ENCODE measurements around the gene IKBKE. TPM values are rescaled to one million over a fixed set of nuclear protein-coding genes. Genes with fewer than 3 reads are reported as not detected.

Gene IKBKE
- total and polyA plus RNA-seq, 10 of the 15 experiments (the other 5 are each of a cell fraction or from before 2014, with no cell fraction given), result 12.8 to 35.1 (median 23.1) TPM

DNA sequence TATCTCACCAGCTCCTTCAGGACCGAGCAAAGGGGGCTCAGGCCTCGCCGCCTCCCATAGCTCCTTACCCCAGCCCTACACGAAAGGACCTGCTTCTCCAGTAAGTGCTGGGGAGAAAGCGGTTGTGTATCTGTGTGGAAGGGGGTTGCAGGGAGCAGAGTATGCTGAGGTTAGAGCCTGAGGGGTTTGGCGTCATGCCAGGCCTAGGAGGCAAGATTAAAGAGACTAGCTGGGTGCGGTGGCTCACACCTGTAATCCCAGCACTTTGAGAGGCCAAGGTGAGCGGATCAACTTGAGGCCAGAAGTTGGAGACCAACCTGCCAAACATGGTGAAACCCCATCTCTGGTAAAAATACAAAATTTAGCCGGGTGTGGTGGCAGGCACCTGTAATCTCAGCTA lies 23.0 kb downstream of the IKBKE start:
- ChIA-PET CTCF (interaction anchor here (0.6 to 6.5 kb wide), 10 partner anchors 12 to 171 kb away, joined by 3 to 62 read pairs (median 4); partner anchors contain the start of gene RASSF5), SMC1A (ENCODE audit: uncharacterized antibody, unreplicated experiment) (interaction anchor here (1.0 to 11.5 kb wide), 7 partner anchors 10 to 428 kb away, joined by 3 to 146 read pairs (median 4); partner anchors contain the start of gene FCMR), POLR2A (interaction anchor here (1.7 kb wide), 1 partner anchor 14 kb away, joined by 7 read pairs; the partner anchor contains the start of gene RASSF5), RAD21 (ENCODE audit: unreplicated experiment) (interaction anchor here (0.5 to 1.2 kb wide), 3 partner anchors 19 to 90 kb away, joined by 3 read pairs; no protein-coding TSS in a partner anchor)
- Histone ChIP-seq H3K36me3 (ENCODE audit: control insufficient read depth in 2 of 2, insufficient read depth in 2 of 2, low read length in 1 of 2) (peaks cover 19 to 23% of the 10 kb centered on the region in 2 experiments), H3K4me3 (no peak overlapping the region), H3K27me3 (replicated peaks in 1 of 2; ENCODE audit: control insufficient read depth in 2 of 2, insufficient read depth in 2 of 2, low read length in 1 of 2) (no peaks in the 10 kb centered on the region), H3K27ac (ENCODE audit: control insufficient read depth, insufficient read depth) (no peak overlapping the region), H3K9me3 (replicated peaks; ENCODE audit: control insufficient read depth, insufficient read depth, low read length) (no peaks in the 10 kb centered on the region), H4K20me1 (ENCODE audit: control insufficient read depth, insufficient read depth) (no peaks in the 10 kb centered on the region), H3K79me2 (ENCODE audit: control insufficient read depth, insufficient read depth, low read length) (no peaks in the 10 kb centered on the region), H2AFZ (ENCODE audit: control insufficient read depth, low read depth, low read length) (no peak overlapping the region), H3K4me1 (ENCODE audit: control insufficient read depth, insufficient read depth, low read length) (peaks cover 34% of the 10 kb centered on the region), H3K4me2 (ENCODE audit: control insufficient read depth, insufficient read depth) (no peak overlapping the region), H3K9ac (ENCODE audit: control insufficient read depth, insufficient read depth, low read length) (no peak overlapping the region)
- no peak for TF ChIP-seq FOS (IDR thresholded peaks at IDR 0.05; ENCODE audit: borderline replicate concordance, extremely low read depth, insufficient read length)
- TF ChIP-seq SIN3A (IDR thresholded peaks at IDR 0.05; ENCODE audit: low read depth, low read length), result no peak
- TF ChIP-seq, protein P1, sequence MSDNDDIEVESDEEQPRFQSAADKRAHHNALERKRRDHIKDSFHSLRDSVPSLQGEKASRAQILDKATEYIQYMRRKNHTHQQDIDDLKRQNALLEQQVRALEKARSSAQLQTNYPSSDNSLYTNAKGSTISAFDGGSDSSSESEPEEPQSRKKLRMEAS (IDR thresholded peaks at IDR 0.05; ENCODE audit: low read depth, low read length), result no peak
- TF ChIP-seq, protein P2, sequence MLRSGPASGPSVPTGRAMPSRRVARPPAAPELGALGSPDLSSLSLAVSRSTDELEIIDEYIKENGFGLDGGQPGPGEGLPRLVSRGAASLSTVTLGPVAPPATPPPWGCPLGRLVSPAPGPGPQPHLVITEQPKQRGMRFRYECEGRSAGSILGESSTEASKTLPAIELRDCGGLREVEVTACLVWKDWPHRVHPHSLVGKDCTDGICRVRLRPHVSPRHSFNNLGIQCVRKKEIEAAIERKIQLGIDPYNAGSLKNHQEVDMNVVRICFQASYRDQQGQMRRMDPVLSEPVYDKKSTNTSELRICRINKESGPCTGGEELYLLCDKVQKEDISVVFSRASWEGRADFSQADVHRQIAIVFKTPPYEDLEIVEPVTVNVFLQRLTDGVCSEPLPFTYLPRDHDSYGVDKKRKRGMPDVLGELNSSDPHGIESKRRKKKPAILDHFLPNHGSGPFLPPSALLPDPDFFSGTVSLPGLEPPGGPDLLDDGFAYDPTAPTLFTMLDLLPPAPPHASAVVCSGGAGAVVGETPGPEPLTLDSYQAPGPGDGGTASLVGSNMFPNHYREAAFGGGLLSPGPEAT (IDR thresholded peaks at IDR 0.05; ENCODE audit: low read depth), result no peak
- TF ChIP-seq SIX5 (IDR thresholded peaks at IDR 0.05; ENCODE audit: low read depth, low read length, severe bottlenecking), result no peak
- TF ChIP-seq KLF5 (IDR thresholded peaks at IDR 0.05; ENCODE audit: partially characterized antibody), result no peak
- TF ChIP-seq STAT3 (IDR thresholded peaks at IDR 0.05; ENCODE audit: low read depth, low read length), result no peak
- TF ChIP-seq, protein P3, sequence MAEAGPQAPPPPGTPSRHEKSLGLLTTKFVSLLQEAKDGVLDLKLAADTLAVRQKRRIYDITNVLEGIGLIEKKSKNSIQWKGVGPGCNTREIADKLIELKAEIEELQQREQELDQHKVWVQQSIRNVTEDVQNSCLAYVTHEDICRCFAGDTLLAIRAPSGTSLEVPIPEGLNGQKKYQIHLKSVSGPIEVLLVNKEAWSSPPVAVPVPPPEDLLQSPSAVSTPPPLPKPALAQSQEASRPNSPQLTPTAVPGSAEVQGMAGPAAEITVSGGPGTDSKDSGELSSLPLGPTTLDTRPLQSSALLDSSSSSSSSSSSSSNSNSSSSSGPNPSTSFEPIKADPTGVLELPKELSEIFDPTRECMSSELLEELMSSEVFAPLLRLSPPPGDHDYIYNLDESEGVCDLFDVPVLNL (IDR thresholded peaks at IDR 0.05; ENCODE audit: low read depth, low read length), result no peak
- no peak for TF ChIP-seq RAD21 (IDR thresholded peaks at IDR 0.05; ENCODE audit: insufficient read depth, low read depth, low read length)
- no peak for TF ChIP-seq IRF4 (IDR thresholded peaks at IDR 0.05; ENCODE audit: low read depth, low read length)
- TF ChIP-seq EP300 (IDR thresholded peaks at IDR 0.05; ENCODE audit: borderline replicate concordance in 1 of 2, control insufficient read depth in 1 of 2, low read depth in 2 of 2, low read length in 2 of 2), result no peak
- no peak for TF ChIP-seq ETV6 (conservative IDR thresholded peaks at IDR 0.05 in 1 of 2, IDR thresholded peaks at IDR 0.05 in 1 of 2; ENCODE audit: borderline replicate concordance in 1 of 2, low read depth in 1 of 2)
- TF ChIP-seq CBX3 (IDR thresholded peaks at IDR 0.05; ENCODE audit: borderline replicate concordance, low read depth), result no peak
- TF ChIP-seq RBBP5 (conservative IDR thresholded peaks at IDR 0.05), result no peak
- no peak for TF ChIP-seq PML (IDR thresholded peaks at IDR 0.05; ENCODE audit: low read length)
- TF ChIP-seq BCL11A (IDR thresholded peaks at IDR 0.05; ENCODE audit: low read depth, low read length), result no peak
- TF ChIP-seq CBFB (IDR thresholded peaks at IDR 0.05; ENCODE audit: low read depth), result no peak
- no peak for TF ChIP-seq NR2C1 (IDR thresholded peaks at IDR 0.05)
- no peak for TF ChIP-seq NRF1 (conservative IDR thresholded peaks at IDR 0.05; ENCODE audit: low read depth, low read length)
- no peak for TF ChIP-seq BRCA1 (IDR thresholded peaks at IDR 0.05; ENCODE audit: low read depth, low read length)
- DNase-seq (ENCODE audit: low read depth, low spot score), result no peak
- WGBS (ENCODE audit: insufficient coverage, insufficient replicate concordance, low lambda C conversion rate, missing lambda C conversion rate), result 94% methylated on average over 9 of the region's 9 CpGs
- no TSS peak for BruUV-seq (replicated peaks)
- intact Hi-C loops (cut with micrococcal nuclease; ENCODE audit: unreplicated experiment), result loop anchor here (5.0 kb wide), 1 partner anchor 169 kb away; no protein-coding TSS in a partner anchor
- in situ Hi-C loops (cut with MboI), result no loop called here
- no peak for ATAC-seq
- no peak for FAIRE-seq

Measured in GM12878 (cell line).